Measurements from ENCODE around the gene ETV1. TPM values are rescaled to one million over a fixed set of nuclear protein-coding genes. Genes with fewer than 3 reads are reported as not detected.
A peak's percentile ranks its signal among the peaks of the same experiment; 100 is the strongest.
"Not testable (repeated sequence)": the region's sequence is repeated elsewhere in the genome, so short reads cannot be mapped to it uniquely, and the experiment has no call there.

The ETV1 gene
- polyA plus RNA-seq, 12 donors: 10.4 to 32.8 (median 18.3) TPM; not detected in 1

DNA sequence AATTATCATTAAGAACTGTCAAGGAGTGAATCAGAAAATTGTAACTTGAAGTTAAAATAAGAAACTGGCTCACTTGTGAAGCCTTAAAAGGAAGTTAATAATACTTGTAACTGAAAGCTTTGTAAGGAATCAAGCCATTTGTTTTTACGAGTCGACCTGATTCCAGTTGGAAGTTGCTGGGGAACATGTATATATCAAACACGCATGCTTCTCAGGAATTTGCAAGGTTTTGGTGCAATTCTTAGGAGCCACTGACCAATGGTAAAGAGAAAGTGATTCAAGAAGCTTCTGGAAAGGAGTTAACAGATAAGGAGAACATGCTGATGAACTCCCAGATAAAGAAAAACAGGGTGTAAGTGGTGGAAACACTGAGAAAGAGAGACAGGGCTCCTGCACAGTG, 56.4 kb downstream of the ETV1 start:
- no peak for DNase-seq

- DNase-seq: no peak
Measured at GRCh38 chr7:13932131-13932530, 57.3 kb downstream of the ETV1 start.

- no peak for DNase-seq
Measured at GRCh38 chr7:13921062-13921461, 68.4 kb downstream of the ETV1 start.

DNA sequence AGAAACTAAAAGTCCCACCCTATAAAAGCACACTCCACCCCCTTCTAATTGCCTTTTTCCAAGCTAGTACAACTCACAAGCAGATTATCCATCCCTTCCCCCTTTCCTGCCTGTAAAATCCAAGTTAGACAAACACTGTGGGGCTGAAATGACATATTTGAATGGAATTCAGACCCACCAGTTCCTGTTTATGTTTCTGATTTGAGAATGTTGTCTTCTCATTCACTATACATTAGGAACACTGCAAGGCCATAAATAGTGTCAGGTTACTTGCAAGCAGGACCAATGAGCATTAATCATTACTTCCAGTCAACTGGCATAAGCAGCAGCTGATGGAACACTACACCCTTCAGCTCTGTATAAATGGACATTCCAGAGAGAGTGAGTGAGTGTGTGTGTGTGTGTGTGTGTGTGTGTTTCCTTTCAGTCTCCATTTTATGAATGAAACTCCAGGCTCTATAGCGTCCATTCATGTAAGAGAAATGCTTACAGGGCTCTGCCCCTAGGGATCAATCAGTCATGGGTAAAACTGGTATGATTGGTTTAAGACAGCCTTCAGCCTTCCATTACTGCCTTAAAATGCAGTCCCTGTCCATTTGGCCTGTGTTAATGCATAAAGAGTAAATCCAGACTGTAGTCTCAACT, 69.3 kb downstream of the ETV1 start:
- peak; percentile 84 for DNase-seq

DNA sequence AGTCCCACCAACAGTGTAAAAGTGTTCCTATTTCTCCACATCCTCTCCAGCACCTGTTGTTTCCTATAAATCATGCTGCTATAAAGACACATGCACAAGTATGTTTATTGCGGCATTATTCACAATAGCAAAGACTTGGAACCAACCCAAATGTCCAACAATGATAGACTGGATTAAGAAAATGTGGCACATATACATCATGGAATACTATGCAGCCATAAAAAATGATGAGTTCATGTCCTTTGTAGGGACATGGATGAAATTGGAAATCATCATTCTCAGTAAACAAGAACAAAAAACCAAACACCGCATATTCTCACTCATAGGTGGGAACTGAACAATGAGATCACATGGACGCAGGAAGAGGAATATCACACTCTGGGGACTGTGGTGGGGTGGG, 71.1 kb downstream of the ETV1 start:
- not testable (repeated sequence) for DNase-seq

DNA sequence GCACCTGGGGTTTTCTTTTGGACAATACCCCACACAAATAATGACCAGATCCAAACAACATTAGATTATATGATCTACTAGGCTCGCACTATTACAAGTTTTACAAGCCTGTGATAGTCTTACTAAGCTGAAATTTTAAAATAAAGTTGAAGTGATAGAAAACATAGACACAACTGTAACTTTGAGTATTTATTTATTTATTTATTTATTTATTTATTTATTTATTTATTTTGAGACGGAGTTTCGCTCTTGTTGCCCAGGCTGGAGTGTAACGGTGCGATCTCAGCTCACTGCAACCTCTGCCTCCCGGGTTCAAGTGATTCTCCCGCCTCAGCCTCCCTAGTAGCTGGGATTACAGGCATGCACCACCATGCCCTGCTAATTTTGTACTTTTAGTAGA, 72.4 kb downstream of the ETV1 start:
- DNase-seq: not testable (repeated sequence)

DNA sequence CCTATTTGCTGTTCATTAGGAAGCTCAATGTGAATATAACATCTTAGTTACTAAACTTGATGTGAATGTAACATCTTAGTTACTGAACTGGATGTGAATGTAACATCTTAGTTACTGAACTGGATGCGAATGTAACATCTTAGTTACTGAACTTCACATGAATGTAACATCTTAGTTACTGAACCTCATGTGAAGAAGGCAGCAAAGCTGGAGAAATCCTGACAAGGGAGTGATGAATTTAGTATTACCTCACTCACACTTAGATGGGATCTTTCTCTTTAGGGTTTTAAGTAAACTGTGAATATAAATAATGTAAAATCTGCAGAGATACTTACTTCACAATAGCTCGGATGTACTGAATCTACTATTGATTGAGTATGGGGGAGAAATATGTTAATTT, 73.6 kb downstream of the ETV1 start:
- no peak for DNase-seq

GRCh38 chr7:13912715-13913278, 76.7 kb downstream of the ETV1 start:
- DNase-seq: no peak

GRCh38 chr7:13911909-13912308, 77.6 kb downstream of the ETV1 start:
- DNase-seq: no peak

GRCh38 chr7:13910805-13911551, 78.5 kb downstream of the ETV1 start:
- DNase-seq: no peak

- no peak for DNase-seq
Measured at GRCh38 chr7:13908667-13909397, 80.6 kb downstream of the ETV1 start.

DNA sequence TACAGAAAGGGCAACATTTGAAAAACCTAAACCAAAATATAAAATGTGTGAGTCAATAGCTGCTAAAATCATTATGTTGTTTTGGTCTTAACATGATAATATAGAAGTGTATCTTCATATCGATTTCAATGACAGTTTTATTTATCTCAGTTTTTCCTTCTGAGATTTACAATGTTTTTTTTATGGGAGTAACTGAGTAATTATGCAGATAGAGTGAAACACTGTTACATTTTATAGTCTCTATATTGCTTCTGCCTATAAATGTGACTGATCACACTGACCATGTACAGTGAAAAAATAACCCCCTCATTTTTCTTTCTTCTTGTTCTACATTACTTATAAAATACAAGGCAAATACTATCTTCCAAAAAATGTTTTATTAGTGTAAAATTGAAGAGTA, 81.6 kb downstream of the ETV1 start:
- no peak for DNase-seq

DNA sequence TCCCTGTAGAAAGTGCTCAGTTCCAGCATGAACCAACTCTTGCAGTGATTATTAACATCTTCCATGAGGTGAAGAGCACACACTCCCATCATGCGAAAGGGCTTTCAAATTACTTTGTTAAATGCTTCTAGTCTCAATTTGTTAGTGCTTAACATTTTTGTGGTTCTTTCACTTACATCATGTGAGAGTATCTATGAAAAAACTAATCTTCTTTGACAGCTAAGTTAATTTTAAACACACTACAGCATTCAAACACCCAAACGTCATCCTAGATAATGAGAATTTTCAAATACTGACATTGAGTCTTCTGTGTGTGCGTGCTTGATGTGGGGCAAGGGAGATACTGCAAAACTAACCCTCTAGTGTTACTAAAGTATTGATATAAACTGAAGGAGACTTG, 84.8 kb downstream of the ETV1 start:
- no peak for DNase-seq

DNA sequence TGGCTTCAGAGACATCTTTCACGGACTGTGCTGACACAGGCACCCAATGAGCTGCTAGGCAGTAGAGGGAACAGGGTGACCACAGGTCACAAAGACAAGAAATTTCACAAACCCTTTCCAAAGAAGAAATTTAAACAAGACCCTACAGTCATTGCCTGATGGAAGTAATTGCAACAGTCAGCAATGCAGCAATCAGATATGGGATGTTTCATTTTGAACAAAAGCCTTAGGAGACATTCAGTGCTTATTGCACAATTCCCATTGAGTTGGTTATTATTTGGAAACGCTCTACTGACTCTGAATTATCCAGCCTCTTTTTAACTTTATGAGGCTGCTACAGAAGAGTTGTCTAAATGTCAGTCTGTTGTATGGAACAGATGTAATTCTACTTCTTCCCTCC, 85.5 kb downstream of the ETV1 start:
- DNase-seq: no peak

GRCh38 chr7:13901577-13901976, 87.9 kb downstream of the ETV1 start:
- no peak for DNase-seq

GRCh38 chr7:13898957-13899670, 90.4 kb downstream of the ETV1 start:
- no peak for DNase-seq

GRCh38 chr7:13897819-13898218, 91.6 kb downstream of the ETV1 start:
- no peak for DNase-seq

DNA sequence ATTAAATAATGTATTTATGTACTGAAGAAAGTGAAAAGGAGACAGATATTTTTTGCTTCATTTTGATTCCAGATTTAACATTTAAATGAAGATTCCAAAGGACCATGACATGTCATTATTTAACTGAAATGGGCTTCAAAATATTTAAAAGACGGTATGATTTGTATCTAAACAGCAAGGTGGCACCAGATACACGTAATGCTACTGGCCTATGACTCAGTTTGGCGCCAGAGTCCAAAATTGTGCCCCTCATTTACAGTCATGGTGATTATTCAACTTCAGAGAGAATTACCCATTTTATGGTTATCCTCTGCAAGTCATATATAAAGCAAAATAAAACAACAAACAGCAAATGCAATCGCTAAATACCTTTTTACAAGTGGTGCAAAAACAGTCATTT, 94.5 kb downstream of the ETV1 start:
- DNase-seq: no peak

- DNase-seq: no peak
Measured at GRCh38 chr7:13894377-13894776, 95.1 kb downstream of the ETV1 start.

DNA sequence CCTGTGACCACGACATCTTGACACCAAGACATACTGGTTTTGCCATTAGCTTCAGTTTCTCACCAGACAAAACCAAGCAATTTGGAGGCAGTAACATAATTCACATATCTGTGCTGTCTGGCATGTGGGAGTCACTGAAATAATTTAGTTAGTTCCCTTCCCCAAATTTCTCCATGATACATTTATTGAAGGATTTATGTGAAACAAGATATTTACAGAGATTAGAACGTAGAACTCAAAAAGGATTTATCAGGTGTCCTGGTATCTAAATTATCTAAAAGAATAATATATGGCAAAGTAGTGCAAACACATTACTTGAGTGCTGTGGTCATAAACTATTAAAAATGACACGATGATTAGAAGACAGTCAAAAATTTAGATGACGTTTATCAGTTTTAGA, 98.7 kb downstream of the ETV1 start:
- DNase-seq: no peak

GRCh38 chr7:13886356-13886755, 103.1 kb downstream of the ETV1 start:
- no peak for DNase-seq

- DNase-seq: no peak
Measured at GRCh38 chr7:13882051-13882450, 107.4 kb downstream of the ETV1 start.

All from muscle of arm (tissue), 12 donors.